ENCODE results near the gene GRAMD2A.

Gene GRAMD2A

DNA sequence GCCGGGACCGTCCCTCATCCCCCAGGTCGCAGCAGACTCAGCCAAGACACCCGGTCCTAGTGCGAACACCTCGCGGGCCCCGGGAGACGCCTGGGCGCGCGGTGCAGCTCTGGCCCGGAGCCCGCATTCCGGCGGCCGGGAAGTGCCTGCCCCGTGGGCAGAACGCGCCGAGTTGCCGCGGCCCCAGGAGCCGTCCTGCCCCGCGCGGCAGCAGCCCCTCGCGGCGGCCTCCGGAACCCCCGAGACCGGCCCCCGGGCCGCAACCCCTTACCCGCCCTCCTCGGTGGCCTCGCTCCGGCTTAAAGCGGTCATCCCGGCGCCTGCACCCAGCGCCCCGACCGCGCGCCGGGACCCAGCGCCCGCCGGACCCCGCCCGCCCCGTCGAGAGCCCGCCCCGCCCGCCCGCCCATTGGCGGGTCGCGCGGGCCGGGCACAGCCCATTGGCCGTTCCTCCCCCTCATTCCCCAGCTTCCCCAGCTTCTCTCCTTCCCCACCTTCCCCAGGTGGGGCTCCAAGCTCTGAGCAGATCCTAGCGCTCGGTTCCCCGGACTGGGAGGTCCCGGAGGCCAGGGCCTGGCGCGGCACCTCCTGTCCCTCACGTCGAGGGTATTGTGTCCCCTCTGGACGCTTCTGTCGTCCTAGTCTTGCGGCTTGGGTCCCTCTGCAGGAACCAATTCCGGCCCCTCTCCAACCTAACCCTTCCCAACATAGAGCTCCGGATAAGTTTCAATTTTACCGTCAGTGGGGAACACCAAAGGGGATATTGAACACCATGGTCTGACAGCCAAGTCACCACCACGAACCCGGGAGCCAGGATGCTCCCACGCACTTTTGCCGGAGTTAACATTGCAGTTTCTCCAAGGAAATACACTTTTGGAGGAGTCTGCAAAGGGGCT lies at the start of gene GRAMD2A:
Gene GRAMD2A, minus strand, starts transcription at position 328 of the 896 bp plus-strand sequence.
- no peak for DNase-seq (ENCODE audit: low read depth)

GRCh38 chr15:72242775-72243370 lies 45.3 kb upstream of the GRAMD2A start:
- no peak for DNase-seq (ENCODE audit: low read depth)

GRCh38 chr15:72239652-72240051 lies 42.1 kb upstream of the GRAMD2A start:
- no peak for DNase-seq (ENCODE audit: low read depth)

GRCh38 chr15:72238586-72238985 lies 41.0 kb upstream of the GRAMD2A start:
- DNase-seq (ENCODE audit: low read depth): no peak

DNA sequence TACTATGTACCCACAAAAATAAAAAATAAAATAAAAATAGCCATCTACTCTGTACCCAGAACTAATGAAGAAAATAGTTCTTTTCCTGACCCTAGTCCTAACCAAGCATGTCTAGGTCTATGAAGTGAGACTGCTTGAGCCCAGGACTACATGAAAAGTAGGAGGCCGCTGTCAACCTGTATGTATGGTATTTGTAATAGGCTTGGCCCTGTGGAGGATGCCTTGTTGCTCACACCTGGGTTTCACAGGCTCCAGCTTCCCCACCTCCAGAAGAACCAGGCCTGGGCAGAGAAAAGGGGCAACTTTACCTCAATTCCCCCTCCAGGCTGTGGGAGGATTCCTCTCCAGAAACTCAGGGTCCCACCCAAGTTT lies 40.3 kb upstream of the GRAMD2A start:
- DNase-seq (ENCODE audit: low read depth): no peak

DNA sequence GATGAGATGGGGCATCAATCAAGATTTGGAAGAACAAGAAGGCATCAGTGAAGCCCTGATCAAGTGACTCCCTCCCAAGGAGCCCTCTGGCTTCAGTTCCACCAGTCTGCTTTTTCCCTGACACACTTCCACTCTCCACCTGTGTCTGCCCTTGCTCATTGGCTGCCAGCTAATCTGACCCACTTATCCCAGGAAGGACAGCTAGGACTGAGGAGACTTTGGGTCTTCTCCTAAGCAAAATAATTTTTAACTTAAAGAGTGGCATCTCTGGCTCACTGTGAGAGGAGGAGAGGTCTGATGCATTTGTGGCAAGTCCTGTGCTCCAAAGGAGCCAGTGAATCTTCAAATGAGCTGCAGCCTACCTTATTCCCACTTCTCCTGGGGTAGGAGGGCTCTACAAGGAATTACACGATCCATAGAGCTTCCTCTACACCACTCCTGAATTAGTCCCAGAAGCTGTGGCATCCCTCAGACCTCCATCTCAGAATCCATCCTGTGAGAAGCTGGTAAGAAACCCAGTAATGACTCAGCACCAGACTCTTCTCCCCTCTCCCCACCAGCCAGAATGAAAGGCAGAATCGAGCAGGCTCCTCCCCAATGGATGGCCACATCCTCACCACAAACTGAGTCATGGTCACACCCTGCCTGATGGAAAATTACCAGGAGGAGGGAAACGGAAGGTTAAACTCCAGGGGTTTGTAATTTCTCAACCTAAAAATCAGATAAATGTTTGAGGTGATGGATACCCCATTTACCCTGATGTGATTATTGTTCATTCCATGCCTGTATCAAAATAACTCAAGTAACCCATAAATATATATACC lies 39.7 kb upstream of the GRAMD2A start:
- DNase-seq (ENCODE audit: low read depth): no peak

DNA sequence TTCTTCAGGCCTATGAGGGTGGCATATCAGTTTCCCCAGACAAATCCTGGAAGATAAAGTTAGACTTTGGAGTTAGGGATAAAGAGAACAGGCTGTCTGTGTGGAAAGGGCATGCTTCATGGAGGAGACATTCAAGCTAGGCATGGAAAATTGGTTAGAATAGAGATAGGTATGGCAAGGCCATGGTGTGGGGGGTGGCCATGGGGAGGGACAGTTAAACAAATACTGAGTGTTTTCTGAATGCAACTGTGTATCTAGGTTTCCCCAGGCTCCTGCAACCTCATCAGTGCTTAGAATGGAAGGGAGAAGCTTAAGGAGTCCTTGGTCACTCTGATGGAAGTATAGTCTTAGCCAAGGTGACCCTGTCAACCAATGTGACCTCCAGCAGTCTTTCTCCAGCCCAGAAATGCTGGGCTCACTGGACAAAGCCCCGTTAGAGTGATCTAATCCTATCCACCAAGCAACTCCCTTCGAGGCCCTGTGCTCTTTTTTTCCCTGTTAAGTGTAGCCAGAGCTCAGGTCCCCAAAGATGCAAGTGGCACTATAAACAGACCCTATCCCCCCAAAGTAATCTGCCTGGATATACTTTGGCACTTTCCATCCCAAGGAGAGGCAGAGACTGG lies 38.9 kb upstream of the GRAMD2A start:
- no peak for DNase-seq (ENCODE audit: low read depth)

- DNase-seq (ENCODE audit: low read depth): no peak
These were observed 37.7 kb upstream of the GRAMD2A start for GRCh38 chr15:72235298-72235697.

GRCh38 chr15:72233769-72234168 lies 36.2 kb upstream of the GRAMD2A start:
- no peak for DNase-seq (ENCODE audit: low read depth)

DNA sequence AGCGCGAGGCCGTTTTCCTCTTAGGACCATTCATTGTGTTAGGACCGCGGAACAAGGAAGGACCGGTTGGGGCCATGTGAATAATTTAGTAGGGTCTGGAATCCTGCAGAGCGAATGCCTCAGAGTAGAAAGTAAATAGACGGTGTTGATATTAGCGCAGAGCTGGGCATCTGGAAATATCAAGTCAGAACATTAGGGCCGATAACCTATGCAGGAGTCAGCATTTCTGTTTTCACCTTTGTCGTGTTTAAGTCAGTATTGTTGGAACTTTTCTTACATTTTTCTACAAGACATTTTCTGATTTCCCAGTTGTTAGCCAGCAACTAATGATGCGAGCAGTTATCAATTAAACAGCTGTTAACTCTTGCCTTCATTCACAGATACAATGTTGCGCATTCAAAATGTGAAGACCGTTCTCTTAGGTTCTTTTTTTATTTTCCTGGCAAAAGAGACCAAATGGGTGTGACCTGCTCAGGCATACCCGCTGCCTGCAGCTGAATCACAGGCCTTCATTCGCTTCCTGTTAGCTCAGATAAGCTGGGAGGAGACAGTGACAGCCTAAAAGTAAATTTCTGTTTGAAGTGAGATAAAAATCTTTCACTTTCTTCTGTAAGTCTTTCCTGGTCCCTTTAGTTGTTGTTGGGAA lies 34.4 kb upstream of the GRAMD2A start:
- no peak for DNase-seq (ENCODE audit: low read depth)

DNA sequence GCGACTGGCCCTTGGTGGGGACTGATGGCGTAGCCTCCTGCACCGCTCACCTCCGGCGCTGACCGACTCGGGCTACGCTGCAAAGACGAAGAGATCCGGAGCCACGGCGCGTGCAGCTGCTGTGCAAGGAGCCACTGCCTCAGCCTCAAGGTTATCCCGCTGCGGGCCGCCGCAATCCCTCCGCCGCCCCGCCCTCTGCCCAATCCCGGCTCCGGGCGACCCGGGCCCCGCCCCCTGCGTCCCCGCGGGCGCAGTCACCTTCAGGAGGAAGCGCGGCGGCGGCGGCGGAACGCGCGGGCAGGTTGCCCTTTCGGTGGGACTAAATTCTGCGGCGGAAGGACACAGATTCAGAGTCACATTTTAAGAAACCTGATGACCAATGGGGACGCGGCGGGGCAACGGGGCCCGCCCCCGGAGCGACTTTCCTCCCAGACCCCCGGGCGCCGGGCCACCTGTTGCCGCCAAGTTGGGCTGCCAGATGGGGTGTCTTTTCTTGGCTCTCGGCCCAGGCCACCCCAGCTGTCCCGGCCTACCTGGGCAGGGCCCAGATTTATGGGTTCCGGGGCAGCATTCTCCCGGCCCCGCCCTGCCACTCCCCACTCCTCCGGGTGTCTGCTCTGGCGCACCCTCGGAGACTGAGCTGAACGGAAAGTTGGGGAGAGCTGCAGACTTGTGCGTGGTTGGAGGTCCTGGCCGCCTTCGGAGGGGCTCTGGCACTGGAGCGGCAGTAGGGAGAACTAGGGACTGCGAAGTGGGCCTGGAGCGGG lies 33.7 kb upstream of the GRAMD2A start, which contains the start of gene PKM:
Gene PKM, minus strand, starts transcription at position 125 of the 767 bp plus-strand sequence. CDS start 12,093 bp downstream, outside the sequence.
- DNase-seq (ENCODE audit: low read depth): peak; percentile 72

DNA sequence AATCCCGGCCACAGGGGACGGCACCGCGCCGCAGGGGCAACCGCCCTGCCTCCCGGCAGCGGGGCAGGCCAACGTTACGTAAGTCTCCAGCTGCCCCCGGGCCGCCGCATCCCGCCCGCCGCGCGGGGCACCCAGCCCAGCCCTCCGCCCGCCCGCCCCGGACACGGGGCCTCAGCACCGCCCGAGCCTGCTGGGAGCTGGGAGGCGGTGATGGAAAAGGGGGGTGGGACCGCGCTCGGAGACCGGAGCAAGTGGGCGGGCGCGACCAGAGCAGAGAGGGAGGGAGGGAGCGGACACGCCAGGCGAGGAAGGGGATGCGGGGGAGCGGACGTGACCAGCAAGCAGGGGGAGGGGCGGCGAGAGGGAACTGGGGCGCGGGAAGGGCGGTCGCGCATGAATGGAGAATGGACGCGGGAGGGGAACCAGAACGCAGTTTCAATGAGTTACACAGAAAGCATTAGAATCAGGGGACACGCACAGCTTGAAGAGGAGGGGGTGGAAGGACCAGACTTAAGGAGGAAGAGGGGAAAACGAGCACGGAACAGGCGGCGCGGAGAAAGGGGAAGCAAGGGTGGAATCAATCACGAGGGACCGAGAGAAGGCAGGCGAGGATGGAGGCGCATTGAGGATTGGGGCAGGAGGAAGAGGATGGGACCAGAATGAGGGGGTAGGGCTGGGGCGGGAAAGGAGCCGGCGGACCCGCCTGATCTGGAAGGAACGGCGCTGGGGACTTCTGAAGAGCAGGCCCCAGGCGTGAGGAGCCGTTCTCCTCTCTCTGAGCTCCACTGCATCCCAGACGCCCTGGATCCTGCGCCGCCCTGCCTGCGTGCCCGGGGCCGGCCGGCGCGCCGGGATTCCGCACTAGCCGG lies 32.8 kb upstream of the GRAMD2A start:
- DNase-seq (ENCODE audit: low read depth): no peak

- DNase-seq (ENCODE audit: low read depth): no peak
These were observed 32.3 kb upstream of the GRAMD2A start for GRCh38 chr15:72229947-72230196.

DNA sequence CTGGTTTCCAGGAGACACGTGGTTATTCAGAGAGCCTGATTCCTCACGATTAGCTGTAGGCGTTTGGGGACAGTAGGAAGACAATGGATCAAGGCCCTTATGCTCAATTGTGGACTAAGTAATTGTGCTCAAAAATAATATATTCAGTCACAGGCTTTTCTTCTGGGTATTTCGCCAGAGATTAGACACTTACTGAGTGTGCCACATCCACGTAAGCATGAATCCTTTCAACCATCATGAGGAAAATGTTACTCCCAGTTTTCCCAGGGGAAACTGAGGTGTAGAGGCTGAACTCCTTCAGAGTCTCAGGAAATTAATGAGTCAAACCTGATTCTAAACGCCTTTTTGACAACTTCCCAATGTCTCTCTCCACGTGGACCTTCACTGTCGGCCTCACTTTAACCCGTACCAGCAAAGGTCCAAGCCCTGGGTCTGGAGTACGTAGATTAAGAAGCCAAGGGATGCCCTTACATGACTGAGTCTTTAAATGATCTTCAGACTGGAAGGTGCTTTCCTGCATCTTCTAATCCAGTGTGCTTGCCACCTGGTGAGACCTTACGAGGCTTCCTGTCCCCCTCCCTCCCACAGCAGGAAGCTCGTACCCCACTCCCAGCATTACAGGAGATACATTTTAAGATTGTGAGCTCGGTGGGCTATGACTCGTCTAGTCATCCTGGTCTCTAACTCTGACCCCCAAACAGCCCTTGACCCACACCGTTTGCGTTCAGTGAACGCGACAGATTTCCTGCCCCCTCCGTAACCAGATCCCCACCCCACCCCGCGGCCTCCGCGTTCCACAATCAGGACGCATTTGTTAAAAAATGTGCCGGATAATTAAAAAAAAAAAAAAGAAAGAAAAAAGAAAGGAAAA lies 31.7 kb upstream of the GRAMD2A start:
- no peak for DNase-seq (ENCODE audit: low read depth)

DNA sequence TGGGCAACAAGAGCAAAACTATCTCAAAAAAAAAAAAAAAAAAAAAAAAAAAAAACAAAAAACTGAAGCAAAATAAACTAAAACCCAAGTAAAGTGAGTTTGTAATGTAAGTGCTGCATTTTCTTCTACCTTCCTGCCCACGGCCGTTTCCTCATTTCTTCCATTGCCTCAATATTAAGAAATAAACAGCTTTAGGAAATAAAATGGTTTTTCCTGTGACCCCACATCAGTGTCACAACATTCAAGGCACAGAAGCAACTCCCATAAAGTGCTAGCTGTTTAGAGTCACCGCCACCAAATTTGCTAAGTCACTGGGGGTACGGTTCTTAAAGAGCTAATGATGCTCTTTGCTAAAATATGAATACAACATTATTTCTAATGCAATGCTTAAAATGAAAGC lies 30.1 kb upstream of the GRAMD2A start:
- DNase-seq (ENCODE audit: low read depth): no peak

- DNase-seq (ENCODE audit: low read depth): no peak
These were observed 29.6 kb upstream of the GRAMD2A start for GRCh38 chr15:72227192-72227586.

GRCh38 chr15:72223278-72223677 lies 25.7 kb upstream of the GRAMD2A start:
- DNase-seq (ENCODE audit: low read depth): no peak

DNA sequence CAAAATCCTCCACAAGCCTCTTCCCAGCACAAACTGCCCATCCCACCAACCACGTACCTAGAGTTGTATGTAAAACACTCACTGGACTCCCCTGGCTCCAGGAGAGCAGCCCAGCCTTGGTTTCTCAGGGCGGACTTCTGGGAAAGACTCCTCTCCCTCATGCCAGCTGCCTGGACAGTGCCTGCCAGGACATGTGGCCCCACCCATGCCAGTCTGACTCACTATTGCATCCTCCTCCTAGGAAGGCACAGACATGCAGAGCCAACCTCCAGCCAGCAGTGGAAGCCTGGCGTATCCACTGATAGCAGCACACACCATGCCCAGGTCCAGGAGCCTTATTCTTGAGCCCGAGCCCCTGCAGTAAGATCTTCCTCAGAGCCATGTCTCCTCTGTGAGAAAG lies 24.8 kb upstream of the GRAMD2A start:
- no peak for DNase-seq (ENCODE audit: low read depth)

DNA sequence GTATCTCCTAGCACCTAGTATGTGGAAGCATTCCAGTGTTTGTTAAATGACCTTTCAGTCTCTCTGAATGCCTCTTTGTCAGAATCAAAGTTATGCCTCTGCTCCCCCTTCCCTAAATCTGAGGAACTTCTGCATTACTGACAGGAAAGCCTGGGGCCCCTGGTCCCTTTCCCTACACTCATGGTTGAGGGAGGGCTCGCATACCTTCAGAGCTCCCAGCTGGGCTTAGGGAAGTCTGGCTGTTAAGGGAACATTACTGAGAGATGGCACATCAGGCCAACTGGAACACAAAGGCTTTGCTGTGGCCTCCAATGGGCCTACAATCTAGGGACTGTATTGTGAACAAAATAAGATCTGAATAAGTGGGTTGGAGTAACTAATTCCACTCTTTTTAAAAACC lies 23.1 kb upstream of the GRAMD2A start:
- DNase-seq (ENCODE audit: low read depth): no peak

Measured in stimulated activated CD8-positive, alpha-beta memory T cell treated with anti-CD3 and anti-CD28 coated beads, Interleukin-15, amount 100 ng/mL, for 1 hour (primary cell).